GM23248 (cell line): Measurements from ENCODE around the gene ETV7.

Experiments
- EZH2 ChIP-seq: fragments of 200-600 bp; sonication (generic); IDR thresholded peaks from 2 replicates; pipeline ENCODE4 v1.6.1; 2018; ENCODE audit warnings: antibody characterized with exemption, mild to moderate bottlenecking; ENCODE audit not compliant: insufficient read depth, poor library complexity, severe bottlenecking
- EZH2phosphoT487 ChIP-seq: fragments of 200-600 bp; sonication (generic); IDR thresholded peaks from 2 replicates; pipeline ENCODE4 v1.6.1; 2018; ENCODE audit warnings: antibody characterized with exemption, moderate library complexity, mild to moderate bottlenecking, low read depth; ENCODE audit not compliant: insufficient read depth

DNA sequence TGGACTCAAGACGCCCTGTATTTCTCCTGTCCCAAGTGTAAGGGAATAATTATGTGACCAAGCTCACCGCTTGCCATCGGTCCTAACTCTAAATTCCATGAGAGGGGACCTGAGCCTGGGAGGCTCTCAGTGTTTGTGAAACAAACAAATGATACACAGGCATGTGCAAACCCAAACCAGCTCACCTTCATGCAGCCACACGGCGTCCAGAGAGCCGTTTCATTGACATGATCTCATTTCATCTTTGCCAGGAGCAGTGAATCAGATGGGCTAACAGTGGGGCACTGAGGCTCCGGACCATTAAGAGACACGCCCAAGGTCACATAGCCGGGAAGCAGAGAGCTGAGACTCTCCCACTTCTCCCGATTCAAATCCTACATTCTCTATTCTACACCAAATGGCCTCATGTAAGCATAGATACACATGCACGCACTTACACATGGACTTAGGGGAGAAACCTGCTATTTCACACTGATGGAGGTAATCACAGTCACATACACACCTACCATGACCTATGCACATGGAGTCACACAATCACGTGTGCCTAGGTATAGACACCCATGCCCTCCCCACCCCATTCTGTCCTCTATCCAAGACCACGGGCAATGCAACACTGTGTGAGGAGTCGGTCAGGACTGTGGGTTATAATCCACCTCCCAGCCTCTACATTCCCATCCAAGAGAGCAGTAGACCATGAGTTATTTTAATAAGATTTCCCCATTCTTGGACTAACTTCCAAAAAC lies 51.8 kb downstream of the ETV7 start:
- TF ChIP-seq EZH2 (no peak), EZH2phosphoT487 (no peak)
